Neuronal stem cell (in vitro differentiated cells): ENCODE measurements around the gene DUSP18.

Source experiments
- DNase-seq: peaks from one replicate; pipeline ENCODE4 v3.0.0-alpha.2; 2013; ENCODE audit warnings: low spot score
- H2AFZ ChIP-seq: one replicate; pipeline ENCODE4 v1.6.1; 2013; ENCODE audit warnings: mild to moderate bottlenecking, low read length, inconsistent platforms
- H2AK5ac ChIP-seq: 2 replicates; pipeline ENCODE4 v1.6.1; 2013; ENCODE audit warnings: low read depth, mild to moderate bottlenecking, inconsistent platforms, low read length, moderate library complexity, mixed read lengths
- H2BK120ac ChIP-seq: 2 replicates; pipeline ENCODE4 v1.6.1; 2013; ENCODE audit warnings: low read depth, mild to moderate bottlenecking, inconsistent platforms, low read length, moderate library complexity, mixed read lengths
- H2BK12ac ChIP-seq: one replicate; pipeline ENCODE4 v1.6.1; 2013; ENCODE audit warnings: low read length, inconsistent platforms
- H2BK15ac ChIP-seq: 2 replicates; pipeline ENCODE4 v1.6.1; 2013; ENCODE audit warnings: mild to moderate bottlenecking, low read length, inconsistent platforms, mixed read lengths
- H2BK5ac ChIP-seq: one replicate; pipeline ENCODE4 v1.6.1; 2013; ENCODE audit warnings: inconsistent platforms, mild to moderate bottlenecking, low read length, moderate library complexity
- H3K14ac ChIP-seq: one replicate; pipeline ENCODE4 v1.6.1; 2013; ENCODE audit warnings: low read length, inconsistent platforms
- H3K18ac ChIP-seq: 2 replicates; pipeline ENCODE4 v1.6.1; 2013; ENCODE audit warnings: low read length, inconsistent platforms
- H3K23ac ChIP-seq: 2 replicates; pipeline ENCODE4 v1.6.1; 2013; ENCODE audit warnings: low read depth, mild to moderate bottlenecking, mixed read lengths, low read length, inconsistent platforms; ENCODE audit not compliant: poor library complexity
- H3K27ac ChIP-seq: replicated peaks from 3 replicates; pipeline ENCODE4 v1.5.1; 2013; ENCODE audit warnings: low read length, inconsistent platforms
- H3K27me3 ChIP-seq, 3 experiments: 2 replicates each; pipeline ENCODE4 v1.6.1; 2013; ENCODE audit warnings: low read length in 3 of 3, mild to moderate bottlenecking in 2 of 3, inconsistent platforms in 1 of 3, low read depth in 1 of 3, mixed read lengths in 1 of 3, moderate library complexity in 1 of 3; ENCODE audit not compliant: control insufficient read depth in 3 of 3, insufficient read depth in 3 of 3
- H3K36me3 ChIP-seq, 2 donors: replicated peaks in 1 of 2; 2 replicates each; pipeline ENCODE4 v1.6.1; 2013; ENCODE audit warnings: low read length in 2 of 2; ENCODE audit not compliant: control insufficient read depth in 2 of 2, insufficient read depth in 2 of 2
- H3K4ac ChIP-seq: 2 replicates; pipeline ENCODE4 v1.6.1; 2013; ENCODE audit warnings: inconsistent platforms, mild to moderate bottlenecking, low read length, moderate library complexity
- H3K4me1 ChIP-seq, 2 donors: 1 replicate in 1 of 2; 2 replicates in 1 of 2; pipeline ENCODE4 v1.6.1; 2013; ENCODE audit warnings: low read length in 2 of 2, low read depth in 1 of 2; ENCODE audit not compliant: control insufficient read depth in 2 of 2, insufficient read depth in 1 of 2
- H3K4me2 ChIP-seq: one replicate; pipeline ENCODE4 v1.6.1; 2013; ENCODE audit warnings: mild to moderate bottlenecking, low read length, inconsistent platforms; ENCODE audit not compliant: insufficient read depth, poor library complexity, severe bottlenecking
- H3K4me3 ChIP-seq, 2 donors: 2 replicates each; pipeline ENCODE4 v1.5.1; 2013; ENCODE audit warnings: low read length in 2 of 2, mild to moderate bottlenecking in 2 of 2, inconsistent platforms in 1 of 2, moderate library complexity in 1 of 2
- H3K79me1 ChIP-seq: one replicate; pipeline ENCODE4 v1.6.1; 2013; ENCODE audit warnings: low read depth, mild to moderate bottlenecking, inconsistent platforms, low read length, moderate library complexity
- H3K9ac ChIP-seq: one replicate; pipeline ENCODE4 v1.6.1; 2013; ENCODE audit warnings: mild to moderate bottlenecking, low read depth, low read length, inconsistent platforms; ENCODE audit not compliant: poor library complexity
- H3K9me3 ChIP-seq, 2 donors: replicated peaks in 1 of 2; 2 replicates each; pipeline versions ENCODE3 to v1.6.1; 2013; ENCODE audit warnings: low read length in 2 of 2, mild to moderate bottlenecking in 2 of 2, inconsistent platforms in 1 of 2, low read depth in 1 of 2, mixed read lengths in 1 of 2, moderate library complexity in 1 of 2; ENCODE audit not compliant: control insufficient read depth in 2 of 2, insufficient read depth in 1 of 2
- H4K8ac ChIP-seq: one replicate; pipeline ENCODE4 v1.6.1; 2013; ENCODE audit warnings: low read depth, mild to moderate bottlenecking, inconsistent platforms, low read length, moderate library complexity
- H4K91ac ChIP-seq: one replicate; pipeline ENCODE4 v1.6.1; 2013; ENCODE audit warnings: low read length, low read depth, mild to moderate bottlenecking, inconsistent platforms; ENCODE audit not compliant: poor library complexity
- WGBS, 2 donors: extraction: QIAGEN DNeasy Blood & Tissue Kit; methylation state at CpG; one replicate each; pipeline ENCODE4 v1.1.7; 2013; ENCODE audit warnings: missing lambda C conversion rate in 2 of 2, mixed read lengths in 1 of 2; ENCODE audit not compliant: insufficient read length in 2 of 2, insufficient replicate concordance in 1 of 2; ENCODE audit errors: extremely low coverage in 2 of 2; 5-methylcytosine and 5-hydroxymethylcytosine counted together

The DUSP18 gene

GRCh38 chr22:30612789-30613188 lies 54.9 kb downstream of the DUSP18 start:
- no peak overlapping the region for H2BK15ac ChIP-seq
- H3K4me2 ChIP-seq, result no peak overlapping the region
- H3K18ac ChIP-seq, result peak overlapping the region; percentile 35
- H2AFZ ChIP-seq, result no peak overlapping the region
- no peak for DNase-seq
- no peak overlapping the region for H3K9ac ChIP-seq
- no peak overlapping the region for H2AK5ac ChIP-seq
- no CpG with 5 or more reads among the region's 8 CpGs for WGBS, 2 donors
- no peak overlapping the region for H4K91ac ChIP-seq
- no peak overlapping the region for H3K23ac ChIP-seq
- no peak overlapping the region for H3K27ac ChIP-seq
- H4K8ac ChIP-seq, result no peak overlapping the region
- no peak overlapping the region for H2BK12ac ChIP-seq
- no peak overlapping the region for H3K4ac ChIP-seq
- peaks cover 1% of the 10 kb centered on the region for H3K79me1 ChIP-seq
- H3K36me3 ChIP-seq, result peaks cover 51 to 80% of the 10 kb centered on the region in 2 donors
- H2BK5ac ChIP-seq, result peak overlapping the region; percentile 42
- no peak overlapping the region for H2BK120ac ChIP-seq
- no peak overlapping the region for H3K14ac ChIP-seq
- no peak overlapping the region for H3K4me3 ChIP-seq
- no peaks in the 10 kb centered on the region for H3K27me3 ChIP-seq
- peaks cover 13 to 22% of the 10 kb centered on the region in 2 donors for H3K4me1 ChIP-seq
- no peaks in the 10 kb centered on the region for H3K9me3 ChIP-seq
